ENCODE data around the gene GALNT18. TPM values are rescaled to one million over a fixed set of nuclear protein-coding genes. Genes with fewer than 3 reads are reported as not detected.

Gene GALNT18
- polyA plus RNA-seq, 1 donor (not counting 4 experiments of a cell fraction or from before 2014, with no cell fraction given), result 27.2 TPM

GRCh38 chr11:11332141-11332710, 289.6 kb downstream of the GALNT18 start:
- H3K9ac ChIP-seq (ENCODE audit: control insufficient read depth, extremely low read depth, insufficient read depth, low read length), result no peak overlapping the region
- dilution Hi-C loops (cut with MboI; ENCODE audit: extremely low pct_ligation_motif_present, low sequenced_read_pairs), result no loop called here
- H3K4me3 ChIP-seq (ENCODE audit: control insufficient read depth in 2 of 3, extremely low read depth in 1 of 3, insufficient read depth in 2 of 3, low read depth in 1 of 3, low read length in 3 of 3), result no peak overlapping the region
- no peak overlapping the region for H3K27ac ChIP-seq (ENCODE audit: control insufficient read depth, insufficient read depth, low read length)
- no peaks in the 10 kb centered on the region for H3K9me3 ChIP-seq (ENCODE audit: control insufficient read depth, low read depth, low read length)
- H3K27me3 ChIP-seq (ENCODE audit: control insufficient read depth, extremely low read depth, insufficient read depth, low read length), result no peaks in the 10 kb centered on the region
- no peak for DNase-seq (ENCODE audit: low read depth, low spot score)
- H3K9me1 ChIP-seq (ENCODE audit: control insufficient read depth, extremely low read depth, insufficient read depth, low read length), result no peaks in the 10 kb centered on the region
- no peaks in the 10 kb centered on the region for H4K20me1 ChIP-seq (ENCODE audit: control insufficient read depth, extremely low read depth, insufficient read depth, low read length)
- no peaks in the 10 kb centered on the region for H3K79me2 ChIP-seq (ENCODE audit: control insufficient read depth, insufficient read depth, low read length)
- FAIRE-seq, result no peak
- TF ChIP-seq EZH2 (IDR thresholded peaks at IDR 0.05; ENCODE audit: low read length), result no peak
- no peak for TF ChIP-seq CTCF (optimal IDR thresholded peaks at IDR 0.05 in 1 of 3, IDR thresholded peaks at IDR 0.05 in 1 of 3, conservative IDR thresholded peaks at IDR 0.05 in 1 of 3; ENCODE audit: extremely low read depth in 1 of 3, insufficient read depth in 2 of 3, low read length in 3 of 3)
- H3K4me2 ChIP-seq (ENCODE audit: control insufficient read depth, extremely low read depth, insufficient read depth, low read depth, low read length), result no peak overlapping the region
- peaks cover 7 to 11% of the 10 kb centered on the region in 2 experiments for H3K36me3 ChIP-seq (ENCODE audit: control insufficient read depth in 2 of 2, extremely low read depth in 1 of 2, insufficient read depth in 2 of 2, low read length in 2 of 2)
- H2AFZ ChIP-seq (ENCODE audit: control insufficient read depth, low read length), result no peak overlapping the region
- H3K4me1 ChIP-seq (ENCODE audit: control insufficient read depth, extremely low read depth, insufficient read depth, low read length), result no peaks in the 10 kb centered on the region

- H3K9me1 ChIP-seq (ENCODE audit: control insufficient read depth, extremely low read depth, insufficient read depth, low read length), result no peaks in the 10 kb centered on the region
- H3K27me3 ChIP-seq (ENCODE audit: control insufficient read depth, extremely low read depth, insufficient read depth, low read length), result no peaks in the 10 kb centered on the region
- H3K36me3 ChIP-seq (ENCODE audit: control insufficient read depth in 2 of 2, extremely low read depth in 1 of 2, insufficient read depth in 2 of 2, low read length in 2 of 2), result peaks cover 7 to 12% of the 10 kb centered on the region in 2 experiments
- no peaks in the 10 kb centered on the region for H4K20me1 ChIP-seq (ENCODE audit: control insufficient read depth, extremely low read depth, insufficient read depth, low read length)
- no peak overlapping the region for H3K4me2 ChIP-seq (ENCODE audit: control insufficient read depth, extremely low read depth, insufficient read depth, low read depth, low read length)
- DNase-seq (ENCODE audit: low read depth, low spot score) (no peak), FAIRE-seq (no peak)
- dilution Hi-C loops (cut with MboI; ENCODE audit: extremely low pct_ligation_motif_present, low sequenced_read_pairs), result no loop called here
- H2AFZ ChIP-seq (ENCODE audit: control insufficient read depth, low read length), result no peak overlapping the region
- no peaks in the 10 kb centered on the region for H3K4me1 ChIP-seq (ENCODE audit: control insufficient read depth, extremely low read depth, insufficient read depth, low read length)
- no peaks in the 10 kb centered on the region for H3K9me3 ChIP-seq (ENCODE audit: control insufficient read depth, low read depth, low read length)
- TF ChIP-seq EZH2 (IDR thresholded peaks at IDR 0.05; ENCODE audit: low read length) (no peak), CTCF (optimal IDR thresholded peaks at IDR 0.05 in 1 of 3, IDR thresholded peaks at IDR 0.05 in 1 of 3, conservative IDR thresholded peaks at IDR 0.05 in 1 of 3; ENCODE audit: extremely low read depth in 1 of 3, insufficient read depth in 2 of 3, low read length in 3 of 3) (no peak)
- no peak overlapping the region for H3K4me3 ChIP-seq (ENCODE audit: control insufficient read depth in 2 of 3, extremely low read depth in 1 of 3, insufficient read depth in 2 of 3, low read depth in 1 of 3, low read length in 3 of 3)
- no peak overlapping the region for H3K27ac ChIP-seq (ENCODE audit: control insufficient read depth, insufficient read depth, low read length)
- no peak overlapping the region for H3K9ac ChIP-seq (ENCODE audit: control insufficient read depth, extremely low read depth, insufficient read depth, low read length)
- H3K79me2 ChIP-seq (ENCODE audit: control insufficient read depth, insufficient read depth, low read length), result no peaks in the 10 kb centered on the region
Measured at GRCh38 chr11:11329062-11329806, 292.6 kb downstream of the GALNT18 start.

Data from keratinocyte (primary cell).